ENCODE measurements around the gene SLC25A15.

The SLC25A15 gene

GRCh38 chr13:40789275-40790153 lies at the start of gene SLC25A15:
TSS of gene SLC25A15 (plus strand) at chr13:40789611. CDS start at chr13:40793227, 3,616 bp downstream.
- Histone ChIP-seq H3K4me3 (ENCODE audit: low read depth in 1 of 2, low read length in 2 of 2) (peak within 1 kb of the TSS; percentile 51 to 58), H3K4me1 (ENCODE audit: insufficient read depth, low read length) (peaks cover 6% of the 10 kb centered on the region), H3K27ac (ENCODE audit: low read depth, low read length) (peak within 1 kb of the TSS; percentile 75), H3K27me3 (ENCODE audit: control insufficient read depth in 1 of 2, insufficient read depth in 2 of 2, low read length in 2 of 2) (no peaks in the 10 kb centered on the region), H3K9me3 (ENCODE audit: low read length) (no peaks in the 10 kb centered on the region), H3K36me3 (ENCODE audit: insufficient read depth, low read length) (no peaks in the 10 kb centered on the region), H3K9ac (ENCODE audit: low read length) (no peak within 1 kb of the TSS)

- Histone ChIP-seq H3K9ac (ENCODE audit: low read length) (no peak overlapping the region), H3K4me1 (ENCODE audit: insufficient read depth, low read length) (no peaks in the 10 kb centered on the region), H3K9me3 (ENCODE audit: low read length) (no peaks in the 10 kb centered on the region), H3K4me3 (ENCODE audit: low read depth in 1 of 2, low read length in 2 of 2) (no peak overlapping the region), H3K27me3 (ENCODE audit: control insufficient read depth in 1 of 2, insufficient read depth in 2 of 2, low read length in 2 of 2) (no peaks in the 10 kb centered on the region), H3K36me3 (ENCODE audit: insufficient read depth, low read length) (peaks cover 19% of the 10 kb centered on the region), H3K27ac (ENCODE audit: low read depth, low read length) (no peak overlapping the region)
These were observed 40.1 kb upstream of the SLC25A15 start for GRCh38 chr13:40749327-40749726.

DNA sequence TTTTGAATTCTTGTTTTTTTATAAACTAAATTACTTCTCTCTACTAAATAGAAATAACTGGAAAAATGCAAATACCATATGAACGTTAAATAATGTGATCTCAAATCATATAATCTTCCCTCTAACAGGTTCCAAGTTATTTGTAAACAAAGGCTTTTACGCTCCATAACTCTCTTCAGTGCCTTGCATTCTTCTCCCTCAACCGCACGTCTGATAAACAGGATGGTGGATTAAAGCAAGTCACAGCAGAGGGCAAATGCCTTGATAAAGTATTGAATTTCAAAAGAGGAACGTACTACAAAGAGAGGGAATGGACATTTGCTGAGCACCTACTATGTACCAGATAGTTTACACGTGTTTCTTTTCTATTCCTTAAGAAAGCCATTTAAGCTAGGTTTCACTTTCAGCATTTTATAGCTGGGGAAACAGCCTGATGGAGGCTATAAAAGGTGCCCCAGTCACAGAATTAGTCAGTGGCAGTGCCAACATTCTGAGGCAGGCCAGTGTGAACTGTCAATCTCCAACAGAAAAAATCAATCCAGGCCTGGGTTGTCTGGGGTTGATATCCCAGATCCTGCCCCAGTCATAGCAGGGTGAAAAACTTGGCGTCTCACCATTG lies 34.2 kb upstream of the SLC25A15 start:
- H3K4me1 ChIP-seq (ENCODE audit: insufficient read depth, low read length): no peaks in the 10 kb centered on the region
- no peaks in the 10 kb centered on the region for H3K9me3 ChIP-seq (ENCODE audit: low read length)
- H3K27me3 ChIP-seq (ENCODE audit: control insufficient read depth in 1 of 2, insufficient read depth in 2 of 2, low read length in 2 of 2): no peaks in the 10 kb centered on the region
- no peak overlapping the region for H3K4me3 ChIP-seq (ENCODE audit: low read depth in 1 of 2, low read length in 2 of 2)
- H3K27ac ChIP-seq (ENCODE audit: low read depth, low read length): no peak overlapping the region
- H3K36me3 ChIP-seq (ENCODE audit: insufficient read depth, low read length): peaks cover 34% of the 10 kb centered on the region
- no peak overlapping the region for H3K9ac ChIP-seq (ENCODE audit: low read length)

- no peak overlapping the region for H3K27ac ChIP-seq (ENCODE audit: low read depth, low read length)
- no peak overlapping the region for H3K9ac ChIP-seq (ENCODE audit: low read length)
- H3K9me3 ChIP-seq (ENCODE audit: low read length): no peaks in the 10 kb centered on the region
- H3K4me1 ChIP-seq (ENCODE audit: insufficient read depth, low read length): no peaks in the 10 kb centered on the region
- H3K36me3 ChIP-seq (ENCODE audit: insufficient read depth, low read length): peaks cover 34% of the 10 kb centered on the region
- no peak overlapping the region for H3K4me3 ChIP-seq (ENCODE audit: low read depth in 1 of 2, low read length in 2 of 2)
- no peaks in the 10 kb centered on the region for H3K27me3 ChIP-seq (ENCODE audit: control insufficient read depth in 1 of 2, insufficient read depth in 2 of 2, low read length in 2 of 2)
These were observed 33.4 kb upstream of the SLC25A15 start for GRCh38 chr13:40756042-40756441.

GRCh38 chr13:40758811-40759210 lies 30.6 kb upstream of the SLC25A15 start:
- Histone ChIP-seq H3K27me3 (ENCODE audit: control insufficient read depth in 1 of 2, insufficient read depth in 2 of 2, low read length in 2 of 2) (no peaks in the 10 kb centered on the region), H3K9ac (ENCODE audit: low read length) (no peak overlapping the region), H3K27ac (ENCODE audit: low read depth, low read length) (no peak overlapping the region), H3K4me3 (ENCODE audit: low read depth in 1 of 2, low read length in 2 of 2) (no peak overlapping the region), H3K9me3 (ENCODE audit: low read length) (no peaks in the 10 kb centered on the region), H3K4me1 (ENCODE audit: insufficient read depth, low read length) (no peaks in the 10 kb centered on the region), H3K36me3 (ENCODE audit: insufficient read depth, low read length) (peaks cover 25% of the 10 kb centered on the region)

GRCh38 chr13:40762849-40763248 lies 26.6 kb upstream of the SLC25A15 start:
- Histone ChIP-seq H3K9me3 (ENCODE audit: low read length) (no peaks in the 10 kb centered on the region), H3K4me1 (ENCODE audit: insufficient read depth, low read length) (no peaks in the 10 kb centered on the region), H3K27ac (ENCODE audit: low read depth, low read length) (no peak overlapping the region), H3K9ac (ENCODE audit: low read length) (no peak overlapping the region), H3K27me3 (ENCODE audit: control insufficient read depth in 1 of 2, insufficient read depth in 2 of 2, low read length in 2 of 2) (no peaks in the 10 kb centered on the region), H3K36me3 (ENCODE audit: insufficient read depth, low read length) (peaks cover 14% of the 10 kb centered on the region), H3K4me3 (ENCODE audit: low read depth in 1 of 2, low read length in 2 of 2) (no peak overlapping the region)

- no peaks in the 10 kb centered on the region for H3K27me3 ChIP-seq (ENCODE audit: control insufficient read depth in 1 of 2, insufficient read depth in 2 of 2, low read length in 2 of 2)
- H3K36me3 ChIP-seq (ENCODE audit: insufficient read depth, low read length): peaks cover 5% of the 10 kb centered on the region
These were observed 24.6 kb upstream of the SLC25A15 start for GRCh38 chr13:40764587-40765403.

GRCh38 chr13:40765602-40766001 lies 23.8 kb upstream of the SLC25A15 start:
- Histone ChIP-seq H3K9ac (ENCODE audit: low read length) (no peak overlapping the region), H3K27me3 (ENCODE audit: control insufficient read depth in 1 of 2, insufficient read depth in 2 of 2, low read length in 2 of 2) (no peaks in the 10 kb centered on the region), H3K4me1 (ENCODE audit: insufficient read depth, low read length) (no peaks in the 10 kb centered on the region), H3K36me3 (ENCODE audit: insufficient read depth, low read length) (peaks cover 5% of the 10 kb centered on the region), H3K27ac (ENCODE audit: low read depth, low read length) (no peak overlapping the region), H3K4me3 (ENCODE audit: low read depth in 1 of 2, low read length in 2 of 2) (no peak overlapping the region), H3K9me3 (ENCODE audit: low read length) (no peaks in the 10 kb centered on the region)

More at GRCh38 chr13:40764587-40765403, 24.6 kb upstream of the SLC25A15 start:
- Histone ChIP-seq H3K9ac (ENCODE audit: low read length) (no peak overlapping the region), H3K4me1 (ENCODE audit: insufficient read depth, low read length) (no peaks in the 10 kb centered on the region), H3K9me3 (ENCODE audit: low read length) (no peaks in the 10 kb centered on the region), H3K4me3 (ENCODE audit: low read depth in 1 of 2, low read length in 2 of 2) (no peak overlapping the region), H3K27ac (ENCODE audit: low read depth, low read length) (no peak overlapping the region)

- H3K9me3 ChIP-seq (ENCODE audit: low read length): no peaks in the 10 kb centered on the region
- no peaks in the 10 kb centered on the region for H3K36me3 ChIP-seq (ENCODE audit: insufficient read depth, low read length)
- peak overlapping the region; percentile 57 to 93 for H3K4me3 ChIP-seq (ENCODE audit: low read depth in 1 of 2, low read length in 2 of 2)
- no peaks in the 10 kb centered on the region for H3K4me1 ChIP-seq (ENCODE audit: insufficient read depth, low read length)
- peak overlapping the region; percentile 79 for H3K9ac ChIP-seq (ENCODE audit: low read length)
- H3K27me3 ChIP-seq (ENCODE audit: control insufficient read depth in 1 of 2, insufficient read depth in 2 of 2, low read length in 2 of 2): no peaks in the 10 kb centered on the region
- no peak overlapping the region for H3K27ac ChIP-seq (ENCODE audit: low read depth, low read length)
These were observed 19.4 kb upstream of the SLC25A15 start for GRCh38 chr13:40769970-40770369.

DNA sequence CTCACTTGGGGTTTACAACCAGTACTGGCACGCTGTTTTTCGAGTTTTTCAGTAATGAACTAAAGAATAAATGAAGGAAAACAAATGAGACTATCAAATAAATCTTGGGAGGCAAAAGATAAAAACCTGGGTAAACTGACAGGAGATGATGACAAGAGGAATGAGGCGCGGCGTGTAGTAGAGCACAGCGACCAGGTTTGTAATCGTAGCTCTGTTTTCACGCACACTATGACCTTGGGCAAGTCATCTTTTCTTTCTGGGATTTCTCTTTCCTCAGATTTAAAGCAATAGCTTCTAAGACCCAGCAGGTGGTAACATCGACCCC lies 18.8 kb upstream of the SLC25A15 start:
- Histone ChIP-seq H3K9ac (ENCODE audit: low read length) (peak overlapping the region; percentile 79), H3K4me3 (ENCODE audit: low read depth in 1 of 2, low read length in 2 of 2) (peak overlapping the region; percentile 57 to 93), H3K36me3 (ENCODE audit: insufficient read depth, low read length) (no peaks in the 10 kb centered on the region)

DNA sequence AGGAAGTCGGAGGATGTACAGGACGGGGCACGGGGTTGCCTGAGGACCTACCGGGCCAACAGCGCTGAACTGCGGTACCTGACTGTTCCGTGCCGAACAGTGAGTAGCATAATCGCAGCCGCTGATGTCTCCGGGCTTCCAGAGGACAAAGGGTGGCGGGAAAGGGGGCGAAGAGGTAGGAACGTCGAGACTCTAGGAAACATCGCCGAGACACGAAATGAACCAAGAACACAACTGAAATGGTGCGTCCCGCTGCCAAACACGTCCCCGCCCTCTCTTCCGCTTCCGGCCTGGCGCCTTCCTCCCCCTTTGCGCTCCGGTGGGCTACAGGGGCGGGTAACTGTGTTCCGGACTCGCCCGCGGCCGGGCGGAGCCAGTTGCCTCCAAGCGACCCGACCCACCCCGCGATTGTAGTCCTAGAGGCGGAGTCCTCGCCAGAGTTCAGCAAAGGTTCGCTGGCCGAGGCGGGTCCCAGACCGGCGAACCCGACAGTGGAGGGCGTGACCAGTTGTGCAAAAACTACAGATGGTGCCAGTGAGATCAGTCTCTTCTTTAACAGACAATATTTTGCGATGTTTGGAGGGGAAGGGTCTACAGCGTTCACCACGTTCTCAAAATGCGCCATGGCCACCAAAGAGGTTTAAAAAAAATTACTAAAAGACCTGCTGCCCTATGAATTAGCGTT lies 18.3 kb upstream of the SLC25A15 start, which contains the start of gene MRPS31:
MRPS31 (minus strand) TSS at position 257 of the 685 bp plus-strand sequence; CDS start at position 203, 54 bp downstream.
- Histone ChIP-seq H3K9ac (ENCODE audit: low read length) (peak within 1 kb of the TSS; percentile 79), H3K4me1 (ENCODE audit: insufficient read depth, low read length) (no peaks in the 10 kb centered on the region), H3K27me3 (ENCODE audit: control insufficient read depth in 1 of 2, insufficient read depth in 2 of 2, low read length in 2 of 2) (no peaks in the 10 kb centered on the region), H3K27ac (ENCODE audit: low read depth, low read length) (peak within 1 kb of the TSS; percentile 59), H3K4me3 (ENCODE audit: low read depth in 1 of 2, low read length in 2 of 2) (peak within 1 kb of the TSS; percentile 57 to 93), H3K36me3 (ENCODE audit: insufficient read depth, low read length) (no peaks in the 10 kb centered on the region), H3K9me3 (ENCODE audit: low read length) (no peaks in the 10 kb centered on the region)

More for the DNA sequence above, 18.8 kb upstream of the SLC25A15 start:
- Histone ChIP-seq H3K27me3 (ENCODE audit: control insufficient read depth in 1 of 2, insufficient read depth in 2 of 2, low read length in 2 of 2) (no peaks in the 10 kb centered on the region), H3K4me1 (ENCODE audit: insufficient read depth, low read length) (no peaks in the 10 kb centered on the region), H3K9me3 (ENCODE audit: low read length) (no peaks in the 10 kb centered on the region), H3K27ac (ENCODE audit: low read depth, low read length) (peak overlapping the region; percentile 59)

All from muscle layer of colon (tissue), 2 donors.